ENCODE data around the gene TNFRSF19.

Gene TNFRSF19

DNA sequence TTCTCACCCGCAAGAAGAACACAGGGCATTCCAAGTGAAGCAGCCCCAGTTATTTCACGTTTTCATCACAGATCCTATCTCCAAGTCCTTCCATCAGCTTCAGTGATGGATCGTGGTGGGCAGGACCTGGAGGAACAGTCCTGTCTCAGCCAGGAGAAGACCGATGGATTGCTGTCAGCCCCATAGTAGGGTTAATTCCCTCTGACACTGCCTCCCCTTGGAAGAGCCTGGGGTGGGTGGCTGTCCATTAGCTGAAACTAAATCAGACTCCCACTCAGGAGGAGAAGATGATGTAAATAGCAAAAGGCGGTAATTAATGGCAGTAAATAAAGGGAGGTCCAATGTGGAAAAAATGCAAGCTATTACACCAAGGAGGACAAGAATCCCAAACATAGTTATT is 131.0 kb downstream of the TNFRSF19 start:
- TF ChIP-seq, protein P1, sequence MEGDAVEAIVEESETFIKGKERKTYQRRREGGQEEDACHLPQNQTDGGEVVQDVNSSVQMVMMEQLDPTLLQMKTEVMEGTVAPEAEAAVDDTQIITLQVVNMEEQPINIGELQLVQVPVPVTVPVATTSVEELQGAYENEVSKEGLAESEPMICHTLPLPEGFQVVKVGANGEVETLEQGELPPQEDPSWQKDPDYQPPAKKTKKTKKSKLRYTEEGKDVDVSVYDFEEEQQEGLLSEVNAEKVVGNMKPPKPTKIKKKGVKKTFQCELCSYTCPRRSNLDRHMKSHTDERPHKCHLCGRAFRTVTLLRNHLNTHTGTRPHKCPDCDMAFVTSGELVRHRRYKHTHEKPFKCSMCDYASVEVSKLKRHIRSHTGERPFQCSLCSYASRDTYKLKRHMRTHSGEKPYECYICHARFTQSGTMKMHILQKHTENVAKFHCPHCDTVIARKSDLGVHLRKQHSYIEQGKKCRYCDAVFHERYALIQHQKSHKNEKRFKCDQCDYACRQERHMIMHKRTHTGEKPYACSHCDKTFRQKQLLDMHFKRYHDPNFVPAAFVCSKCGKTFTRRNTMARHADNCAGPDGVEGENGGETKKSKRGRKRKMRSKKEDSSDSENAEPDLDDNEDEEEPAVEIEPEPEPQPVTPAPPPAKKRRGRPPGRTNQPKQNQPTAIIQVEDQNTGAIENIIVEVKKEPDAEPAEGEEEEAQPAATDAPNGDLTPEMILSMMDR (IDR thresholded peaks at IDR 0.05; ENCODE audit: borderline replicate concordance, insufficient read depth, low read depth, low read length), result no peak
- no peak overlapping the region for H3K4me3 ChIP-seq (ENCODE audit: low read depth, low read length)

DNA sequence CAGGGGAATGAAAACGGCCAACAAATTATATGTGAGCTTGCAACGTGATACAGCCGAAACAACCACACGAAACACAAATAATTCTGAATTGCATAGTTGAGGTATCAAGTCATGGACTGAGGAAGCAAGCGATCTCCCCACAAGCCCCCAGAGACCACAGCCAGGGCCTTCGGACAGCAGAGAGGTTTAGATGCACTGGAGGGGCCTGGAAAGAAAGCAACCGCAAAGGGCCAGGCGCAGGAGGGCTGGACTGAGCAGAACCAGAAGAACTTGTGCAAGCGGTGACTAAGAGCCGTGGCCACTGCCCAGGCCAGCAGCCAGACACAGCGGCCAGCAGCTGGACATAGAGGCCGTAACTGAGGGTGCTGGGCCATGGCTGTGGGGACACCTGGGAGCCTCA is 131.4 kb downstream of the TNFRSF19 start:
- no peak overlapping the region for H3K4me3 ChIP-seq (ENCODE audit: low read depth, low read length)

DNA sequence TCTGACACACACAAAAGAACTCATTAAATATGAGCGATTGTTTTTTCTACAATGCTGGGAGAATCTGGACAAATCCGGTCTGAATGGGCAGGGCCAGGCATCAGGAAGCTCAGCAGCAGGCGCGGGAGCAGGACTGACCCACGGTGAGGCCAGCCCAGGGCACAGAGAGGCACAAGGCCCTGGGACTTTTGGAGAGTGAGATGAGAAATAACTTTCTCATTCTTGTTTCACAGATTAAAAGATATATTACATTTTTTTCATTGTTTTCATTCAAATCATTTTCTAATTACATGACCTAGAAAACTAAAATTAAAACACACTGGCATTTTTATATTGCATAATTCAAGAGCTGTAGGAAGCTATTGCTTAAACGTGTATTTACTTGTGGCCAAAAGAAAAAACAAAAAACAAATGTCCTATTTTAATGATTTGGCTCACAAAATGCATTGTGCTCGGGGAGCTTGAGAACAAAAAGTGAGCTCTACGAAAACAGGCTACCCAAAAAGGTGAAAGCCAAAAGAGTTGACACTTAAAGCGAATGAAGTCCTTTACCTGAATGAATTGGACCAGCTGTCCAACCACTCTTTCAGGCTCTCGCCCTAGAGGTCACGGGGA is 133.1 kb downstream of the TNFRSF19 start:
- no peak overlapping the region for H3K4me3 ChIP-seq (ENCODE audit: low read depth, low read length)
- TF ChIP-seq, protein P1 (IDR thresholded peaks at IDR 0.05; ENCODE audit: borderline replicate concordance, insufficient read depth, low read depth, low read length), result no peak

More for the DNA sequence above, 131.4 kb downstream of the TNFRSF19 start:
- TF ChIP-seq, protein P1 (IDR thresholded peaks at IDR 0.05; ENCODE audit: borderline replicate concordance, insufficient read depth, low read depth, low read length), result no peak

DNA sequence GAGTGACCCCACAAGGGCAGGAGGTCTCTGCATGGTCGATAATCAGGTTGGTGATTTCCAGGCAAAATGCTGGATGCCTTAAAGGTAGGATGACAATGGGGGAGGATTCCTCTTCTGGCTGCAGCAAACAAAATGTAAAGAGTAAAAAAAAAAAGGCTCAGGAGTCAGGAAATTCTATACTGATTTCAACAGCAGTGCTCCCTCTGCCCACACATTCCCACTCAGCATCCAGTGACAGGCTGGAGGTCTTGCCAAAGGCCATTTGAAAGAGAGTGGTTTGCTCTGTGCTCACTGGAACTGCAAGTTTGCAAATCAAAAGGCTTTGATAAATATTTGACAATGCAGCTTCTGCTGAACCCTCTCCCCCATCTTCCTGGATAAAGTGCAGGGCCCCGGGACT is 135.4 kb downstream of the TNFRSF19 start:
- no peak overlapping the region for H3K4me3 ChIP-seq (ENCODE audit: low read depth, low read length)
- TF ChIP-seq, protein P1 (IDR thresholded peaks at IDR 0.05; ENCODE audit: borderline replicate concordance, insufficient read depth, low read depth, low read length), result no peak

DNA sequence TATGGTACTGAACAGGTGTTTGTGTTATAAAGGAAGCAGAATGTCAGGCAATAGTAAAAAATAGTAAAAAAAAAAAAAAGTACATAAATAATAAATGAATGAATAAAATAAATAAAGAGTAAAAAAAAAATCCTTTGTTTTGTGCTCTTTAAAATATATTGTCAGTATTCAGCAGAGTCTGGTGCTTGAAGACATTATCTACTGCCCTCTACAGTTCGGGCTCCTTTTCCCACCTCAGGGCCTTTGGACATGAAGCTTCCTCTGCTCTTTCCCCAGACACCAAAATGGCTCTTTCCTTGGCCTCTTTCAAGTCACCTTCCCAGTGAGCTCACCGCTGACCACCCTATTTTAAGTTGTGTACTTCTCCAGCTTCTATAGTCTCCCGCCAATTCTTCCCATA is 137.5 kb downstream of the TNFRSF19 start:
- TF ChIP-seq, protein P1 (IDR thresholded peaks at IDR 0.05; ENCODE audit: borderline replicate concordance, insufficient read depth, low read depth, low read length), result 0 out of 2 replicates have a peak, but pooled peaks have one; percentile 19
- H3K4me3 ChIP-seq (ENCODE audit: low read depth, low read length), result no peak overlapping the region

DNA sequence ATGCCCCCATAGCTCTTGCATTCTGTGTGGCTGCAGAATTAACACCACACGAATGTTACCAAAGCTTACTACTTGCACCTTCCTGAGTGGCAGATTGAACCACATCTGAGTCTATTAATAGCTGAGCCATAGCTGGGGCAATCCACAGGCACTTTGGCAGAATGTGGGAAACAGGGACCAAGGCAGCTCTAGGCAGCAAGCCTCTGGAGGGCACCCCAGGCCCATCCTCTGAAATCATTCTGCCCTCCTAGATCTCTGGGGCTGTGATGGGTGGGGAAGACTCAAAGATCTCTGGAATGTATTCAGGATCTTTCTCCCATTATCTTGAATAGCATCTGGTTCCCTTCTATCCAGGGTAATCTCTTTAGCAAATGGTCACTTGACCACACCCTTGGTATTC is 139.3 kb downstream of the TNFRSF19 start:
- no peak overlapping the region for H3K4me3 ChIP-seq (ENCODE audit: low read depth, low read length)
- TF ChIP-seq, protein P1 (IDR thresholded peaks at IDR 0.05; ENCODE audit: borderline replicate concordance, insufficient read depth, low read depth, low read length), result peak; percentile 20; the same call in 1 of the 2 replicates

DNA sequence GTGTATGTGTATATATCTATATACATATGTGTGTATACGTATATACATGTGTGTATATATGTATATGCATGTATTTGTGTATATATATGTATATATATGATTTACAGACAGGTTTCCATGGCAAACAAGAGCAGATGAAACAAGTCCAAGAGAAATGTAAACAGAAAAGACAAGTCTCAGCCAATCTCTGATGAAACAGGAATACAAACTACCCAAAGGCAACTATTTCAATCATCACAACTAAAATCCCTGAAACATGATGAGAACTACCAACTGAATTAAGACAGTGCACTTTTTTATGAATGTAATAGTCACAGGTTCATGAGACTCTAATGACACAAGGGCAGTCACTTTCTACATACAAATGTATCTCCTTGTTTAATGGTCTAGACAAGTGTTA is 140.2 kb downstream of the TNFRSF19 start:
- TF ChIP-seq, protein P1 (IDR thresholded peaks at IDR 0.05; ENCODE audit: borderline replicate concordance, insufficient read depth, low read depth, low read length), result no peak
- H3K4me3 ChIP-seq (ENCODE audit: low read depth, low read length), result no peak overlapping the region

Data from GM12875 (cell line).